MM.1S (cell line): ENCODE measurements around the gene SLC25A3.

Source experiments
- DNase-seq: peaks from one replicate; pipeline ENCODE4 v3.0.0-alpha.2; 2015
- H2AFZ ChIP-seq: fragments of 300-600 bp; sonication (generic); 2 replicates; pipeline ENCODE4 v1.6.0; 2016; ENCODE audit warnings: antibody characterized with exemption, low read length
- H3F3A ChIP-seq: fragments of 300-600 bp; sonication (generic); 2 replicates; pipeline ENCODE4 v1.6.1; 2016; ENCODE audit warnings: mild to moderate bottlenecking, antibody characterized with exemption, low read length, moderate library complexity, mixed read lengths; ENCODE audit not compliant: insufficient read depth
- H3K27ac ChIP-seq: fragments of 300-600 bp; sonication (generic); 2 replicates; pipeline ENCODE4 v1.5.1; 2016; ENCODE audit warnings: mild to moderate bottlenecking, low read length
- H3K27me3 ChIP-seq: fragments of 300-600 bp; sonication (generic); replicated peaks from 2 replicates; pipeline ENCODE4 v1.6.0; 2016; ENCODE audit warnings: low read length; ENCODE audit not compliant: insufficient read depth
- H3K36me3 ChIP-seq: fragments of 300-600 bp; sonication (generic); replicated peaks from 2 replicates; pipeline ENCODE4 v1.6.1; 2016; ENCODE audit warnings: mild to moderate bottlenecking, low read length, mixed read lengths; ENCODE audit not compliant: insufficient read depth
- H3K4me1 ChIP-seq: fragments of 300-600 bp; sonication (generic); 2 replicates; pipeline ENCODE4 v1.6.1; 2016; ENCODE audit warnings: low read length, mixed read lengths
- H3K4me2 ChIP-seq: fragments of 300-600 bp; sonication (generic); 2 replicates; pipeline ENCODE4 v1.6.0; 2016; ENCODE audit warnings: low read depth, low read length
- H3K4me3 ChIP-seq: fragments of 300-600 bp; sonication (generic); 2 replicates; pipeline ENCODE4 v1.5.1; 2016; ENCODE audit warnings: low read length, mixed read lengths
- H3K79me2 ChIP-seq: fragments of 300-600 bp; sonication (generic); 2 replicates; pipeline ENCODE4 v1.6.1; 2016; ENCODE audit warnings: mixed run types, low read length, mixed read lengths
- H3K9ac ChIP-seq: fragments of 300-600 bp; sonication (generic); 2 replicates; pipeline ENCODE4 v1.6.1; 2016; ENCODE audit warnings: low read length, mixed read lengths
- H3K9me2 ChIP-seq: fragments of 300-600 bp; sonication (generic); replicated peaks from 2 replicates; pipeline ENCODE4 v1.6.1; 2016; ENCODE audit warnings: mild to moderate bottlenecking, low read length, mixed read lengths; ENCODE audit not compliant: insufficient read depth
- H3K9me3 ChIP-seq: fragments of 300-600 bp; sonication (generic); replicated peaks from 2 replicates; pipeline ENCODE4 v1.6.1; 2016; ENCODE audit warnings: mild to moderate bottlenecking, low read length, mixed read lengths; ENCODE audit not compliant: insufficient read depth
- H4K20me1 ChIP-seq: fragments of 300-600 bp; sonication (generic); 2 replicates; pipeline ENCODE4 v1.6.1; 2016; ENCODE audit warnings: mild to moderate bottlenecking, low read length, moderate library complexity, mixed read lengths; ENCODE audit not compliant: insufficient read depth
- CTCF ChIP-seq: fragments of 300-600 bp; sonication (generic); IDR thresholded peaks from 2 replicates; pipeline ENCODE4 v1.5.1; 2016; ENCODE audit warnings: antibody characterized with exemption, low read length, mixed read lengths
- EZH2 ChIP-seq: fragments of 300-600 bp; sonication (generic); optimal IDR thresholded peaks from 2 replicates; pipeline ENCODE3; 2017; ENCODE audit warnings: low read depth, mild to moderate bottlenecking, antibody characterized with exemption, low read length, mixed read lengths
- EZH2phosphoT487 ChIP-seq: fragments of 300-600 bp; sonication (generic); IDR thresholded peaks from 2 replicates; pipeline ENCODE4 v1.6.1; 2018; ENCODE audit warnings: antibody characterized with exemption, low read length

The SLC25A3 gene

GRCh38 chr12:98561846-98562245 lies 31.6 kb upstream of the SLC25A3 start:
- H4K20me1 ChIP-seq, result no peaks in the 10 kb centered on the region
- DNase-seq, result no peak
- H3K27ac ChIP-seq, result no peak overlapping the region
- no peak overlapping the region for H2AFZ ChIP-seq
- H3K27me3 ChIP-seq, result no peaks in the 10 kb centered on the region
- no peak overlapping the region for H3K9ac ChIP-seq
- no peak overlapping the region for H3K4me2 ChIP-seq
- no peaks in the 10 kb centered on the region for H3K9me2 ChIP-seq
- no peaks in the 10 kb centered on the region for H3F3A ChIP-seq
- H3K4me1 ChIP-seq, result no peaks in the 10 kb centered on the region
- no peaks in the 10 kb centered on the region for H3K79me2 ChIP-seq
- no peak overlapping the region for H3K4me3 ChIP-seq
- no peaks in the 10 kb centered on the region for H3K36me3 ChIP-seq
- H3K9me3 ChIP-seq, result no peaks in the 10 kb centered on the region
- TF ChIP-seq EZH2 (no peak), CTCF (no peak), EZH2phosphoT487 (no peak)

GRCh38 chr12:98572010-98572409 lies 21.5 kb upstream of the SLC25A3 start:
- Histone ChIP-seq H3K27me3 (no peaks in the 10 kb centered on the region), H3F3A (no peaks in the 10 kb centered on the region)
- DNase-seq, result no peak

GRCh38 chr12:98574110-98574509 lies 19.4 kb upstream of the SLC25A3 start:
- no peak overlapping the region for H3K4me2 ChIP-seq
- no peaks in the 10 kb centered on the region for H3K79me2 ChIP-seq
- no peaks in the 10 kb centered on the region for H3K4me1 ChIP-seq
- no peaks in the 10 kb centered on the region for H4K20me1 ChIP-seq
- H3K9me2 ChIP-seq, result no peaks in the 10 kb centered on the region
- DNase-seq, result no peak
- H3K9ac ChIP-seq, result no peak overlapping the region
- no peaks in the 10 kb centered on the region for H3F3A ChIP-seq
- no peak overlapping the region for H3K4me3 ChIP-seq
- H3K27ac ChIP-seq, result no peak overlapping the region
- H3K27me3 ChIP-seq, result no peaks in the 10 kb centered on the region
- no peaks in the 10 kb centered on the region for H3K9me3 ChIP-seq
- H3K36me3 ChIP-seq, result no peaks in the 10 kb centered on the region
- H2AFZ ChIP-seq, result no peak overlapping the region
- no peak for TF ChIP-seq EZH2
- TF ChIP-seq CTCF, result no peak
- no peak for TF ChIP-seq EZH2phosphoT487

More at GRCh38 chr12:98572010-98572409, 21.5 kb upstream of the SLC25A3 start:
- Histone ChIP-seq H2AFZ (no peak overlapping the region), H3K27ac (no peak overlapping the region), H3K9ac (no peak overlapping the region), H3K4me3 (no peak overlapping the region), H3K36me3 (no peaks in the 10 kb centered on the region), H3K4me1 (no peaks in the 10 kb centered on the region), H4K20me1 (no peaks in the 10 kb centered on the region), H3K4me2 (no peak overlapping the region), H3K79me2 (no peaks in the 10 kb centered on the region), H3K9me2 (no peaks in the 10 kb centered on the region), H3K9me3 (no peaks in the 10 kb centered on the region)
- TF ChIP-seq EZH2phosphoT487 (no peak), EZH2 (no peak), CTCF (peak; percentile 26)
